NCI-H146 treated with DMSO at 0.1 percent for 48 hours (cell line): ENCODE results near the gene NFILZ.

Experiments used
- DNase-seq: peaks from one replicate; lab custom pipeline; 2025; ENCODE audit not compliant: unreplicated experiment; lab: John Stamatoyannopoulos, UW

Gene NFILZ

GRCh38 chr19:8629996-8630683 lies at the start of gene NFILZ:
Gene NFILZ, plus strand, starts transcription at chr19:8630633. Its CDS starts 46,133 bp downstream, at chr19:8676766.
- no peak for DNase-seq

GRCh38 chr19:8580710-8581281 lies 49.6 kb upstream of the NFILZ start:
- peak; percentile 10 for DNase-seq

GRCh38 chr19:8584965-8585893 lies 45.2 kb upstream of the NFILZ start:
- no peak for DNase-seq

- no peak for DNase-seq
These were observed 44.3 kb upstream of the NFILZ start for GRCh38 chr19:8585894-8586750.

- no peak for DNase-seq
These were observed 41.2 kb upstream of the NFILZ start for GRCh38 chr19:8589177-8589714.

GRCh38 chr19:8592231-8593009 lies 38.0 kb upstream of the NFILZ start:
- DNase-seq = no peak

- DNase-seq = no peak
These were observed 36.5 kb upstream of the NFILZ start for GRCh38 chr19:8593931-8594330.

- DNase-seq = no peak
These were observed 34.8 kb upstream of the NFILZ start for GRCh38 chr19:8595651-8596050.

- no peak for DNase-seq
These were observed 34.3 kb upstream of the NFILZ start for GRCh38 chr19:8596168-8596567.

- DNase-seq = no peak
These were observed 30.4 kb upstream of the NFILZ start for GRCh38 chr19:8600064-8600463.

- no peak for DNase-seq
These were observed 29.6 kb upstream of the NFILZ start for GRCh38 chr19:8600816-8601215.

- no peak for DNase-seq
These were observed 28.6 kb upstream of the NFILZ start for GRCh38 chr19:8601796-8602195.

- no peak for DNase-seq
These were observed 24.9 kb upstream of the NFILZ start for GRCh38 chr19:8605514-8605913.

- DNase-seq = no peak
These were observed 23.0 kb upstream of the NFILZ start for GRCh38 chr19:8607386-8607785.

- no peak for DNase-seq
These were observed 21.5 kb upstream of the NFILZ start for GRCh38 chr19:8608941-8609278.

GRCh38 chr19:8609279-8610040 lies 21.0 kb upstream of the NFILZ start:
- DNase-seq = no peak

- no peak for DNase-seq
These were observed 20.1 kb upstream of the NFILZ start, which contains the start of gene ADAMTS10 for GRCh38 chr19:8610041-8610935. Gene ADAMTS10, minus strand, starts transcription at chr19:8610715. Its CDS starts 5,005 bp downstream, at chr19:8605710.

- no peak for DNase-seq
These were observed 19.5 kb upstream of the NFILZ start for GRCh38 chr19:8610936-8611300.
